MM.1S (cell line): ENCODE measurements around the gene KRT80.

Experiments
- DNase-seq: peaks from one replicate; pipeline ENCODE4 v3.0.0-alpha.2; 2015
- H2AFZ ChIP-seq: fragments of 300-600 bp; sonication (generic); 2 replicates; pipeline ENCODE4 v1.6.0; 2016; ENCODE audit warnings: antibody characterized with exemption, low read length
- H3F3A ChIP-seq: fragments of 300-600 bp; sonication (generic); 2 replicates; pipeline ENCODE4 v1.6.1; 2016; ENCODE audit warnings: mild to moderate bottlenecking, antibody characterized with exemption, low read length, moderate library complexity, mixed read lengths; ENCODE audit not compliant: insufficient read depth
- H3K27ac ChIP-seq: fragments of 300-600 bp; sonication (generic); 2 replicates; pipeline ENCODE4 v1.5.1; 2016; ENCODE audit warnings: mild to moderate bottlenecking, low read length
- H3K27me3 ChIP-seq: fragments of 300-600 bp; sonication (generic); replicated peaks from 2 replicates; pipeline ENCODE4 v1.6.0; 2016; ENCODE audit warnings: low read length; ENCODE audit not compliant: insufficient read depth
- H3K36me3 ChIP-seq: fragments of 300-600 bp; sonication (generic); replicated peaks from 2 replicates; pipeline ENCODE4 v1.6.1; 2016; ENCODE audit warnings: mild to moderate bottlenecking, low read length, mixed read lengths; ENCODE audit not compliant: insufficient read depth
- H3K4me1 ChIP-seq: fragments of 300-600 bp; sonication (generic); 2 replicates; pipeline ENCODE4 v1.6.1; 2016; ENCODE audit warnings: low read length, mixed read lengths
- H3K4me2 ChIP-seq: fragments of 300-600 bp; sonication (generic); 2 replicates; pipeline ENCODE4 v1.6.0; 2016; ENCODE audit warnings: low read depth, low read length
- H3K4me3 ChIP-seq: fragments of 300-600 bp; sonication (generic); 2 replicates; pipeline ENCODE4 v1.5.1; 2016; ENCODE audit warnings: low read length, mixed read lengths
- H3K79me2 ChIP-seq: fragments of 300-600 bp; sonication (generic); 2 replicates; pipeline ENCODE4 v1.6.1; 2016; ENCODE audit warnings: mixed run types, low read length, mixed read lengths
- H3K9ac ChIP-seq: fragments of 300-600 bp; sonication (generic); 2 replicates; pipeline ENCODE4 v1.6.1; 2016; ENCODE audit warnings: low read length, mixed read lengths
- H3K9me2 ChIP-seq: fragments of 300-600 bp; sonication (generic); replicated peaks from 2 replicates; pipeline ENCODE4 v1.6.1; 2016; ENCODE audit warnings: mild to moderate bottlenecking, low read length, mixed read lengths; ENCODE audit not compliant: insufficient read depth
- H3K9me3 ChIP-seq: fragments of 300-600 bp; sonication (generic); replicated peaks from 2 replicates; pipeline ENCODE4 v1.6.1; 2016; ENCODE audit warnings: mild to moderate bottlenecking, low read length, mixed read lengths; ENCODE audit not compliant: insufficient read depth
- H4K20me1 ChIP-seq: fragments of 300-600 bp; sonication (generic); 2 replicates; pipeline ENCODE4 v1.6.1; 2016; ENCODE audit warnings: mild to moderate bottlenecking, low read length, moderate library complexity, mixed read lengths; ENCODE audit not compliant: insufficient read depth
- EZH2 ChIP-seq: fragments of 300-600 bp; sonication (generic); optimal IDR thresholded peaks from 2 replicates; pipeline ENCODE3; 2017; ENCODE audit warnings: low read depth, mild to moderate bottlenecking, antibody characterized with exemption, low read length, mixed read lengths
- EZH2phosphoT487 ChIP-seq: fragments of 300-600 bp; sonication (generic); IDR thresholded peaks from 2 replicates; pipeline ENCODE4 v1.6.1; 2018; ENCODE audit warnings: antibody characterized with exemption, low read length
- TF ChIP-seq, protein P1 (sequence below): fragments of 300-600 bp; sonication (generic); IDR thresholded peaks from 2 replicates; pipeline ENCODE4 v1.5.1; 2016; ENCODE audit warnings: antibody characterized with exemption, low read length, mixed read lengths

Gene KRT80

DNA sequence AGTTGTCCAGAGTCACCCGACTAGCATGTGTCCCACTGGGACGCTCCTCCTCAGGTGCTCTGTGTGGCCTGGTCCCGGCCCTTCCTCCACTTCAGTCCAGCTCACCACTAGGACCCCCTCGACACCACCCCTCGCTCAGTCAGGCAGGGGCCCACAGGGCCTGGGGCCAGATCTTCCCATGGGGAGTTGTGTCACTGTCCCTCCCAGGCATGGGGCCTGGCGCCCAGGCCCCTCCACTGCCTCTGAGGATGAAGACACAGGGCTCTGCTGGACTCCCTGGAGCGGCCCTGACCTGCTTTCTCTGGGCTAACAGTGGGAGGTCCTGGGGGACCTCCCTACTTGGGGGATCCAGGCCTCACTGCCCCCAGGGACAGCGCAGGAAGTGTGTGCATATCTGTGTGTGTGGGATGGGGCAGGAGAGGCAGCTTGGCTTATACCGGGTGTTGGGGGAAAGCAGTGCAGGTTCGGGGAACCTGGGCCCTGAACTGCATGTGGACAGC is 43.8 kb downstream of the KRT80 start:
- no peak overlapping the region for H3K4me2 ChIP-seq

DNA sequence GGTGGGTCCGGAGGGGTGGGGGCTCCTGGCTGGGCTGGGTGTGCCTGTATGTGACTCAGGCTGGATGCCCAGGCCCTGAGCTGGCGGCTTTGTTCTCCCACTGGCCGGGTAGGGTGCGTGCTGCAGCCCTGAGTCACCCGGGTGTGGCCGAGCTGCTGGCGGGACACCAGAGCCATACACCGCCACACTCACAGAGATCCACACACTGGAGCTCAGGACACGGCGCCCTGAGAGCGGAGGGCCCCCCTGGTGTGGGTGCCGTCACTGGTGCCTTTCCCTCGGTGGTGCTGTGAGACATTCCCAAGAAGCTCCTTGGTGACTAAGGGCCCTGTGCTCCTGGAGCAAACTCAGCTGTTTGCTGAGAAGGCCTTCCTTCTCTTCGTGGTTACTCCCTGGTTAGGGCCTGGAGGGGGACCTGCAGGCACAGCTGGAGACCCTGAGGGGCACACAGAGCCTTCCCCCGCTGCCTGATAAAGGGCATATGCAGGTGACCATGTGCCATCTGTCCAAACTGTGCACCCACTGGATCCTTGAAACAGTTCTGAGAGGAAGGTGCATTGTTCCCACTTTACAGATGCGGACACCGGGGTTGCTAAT is 44.3 kb downstream of the KRT80 start:
- DNase-seq: no peak
- Histone ChIP-seq H3K4me2 (no peak overlapping the region), H3K9me3 (no peaks in the 10 kb centered on the region), H3K79me2 (no peaks in the 10 kb centered on the region), H3K9me2 (no peaks in the 10 kb centered on the region), H2AFZ (no peak overlapping the region), H3K4me1 (no peaks in the 10 kb centered on the region), H3K27me3 (peaks cover 6% of the 10 kb centered on the region; the same call in 1 of the 2 replicates), H3K9ac (no peak overlapping the region), H3K36me3 (no peaks in the 10 kb centered on the region), H3K4me3 (no peak overlapping the region), H3K27ac (no peak overlapping the region), H3F3A (no peaks in the 10 kb centered on the region), H4K20me1 (no peaks in the 10 kb centered on the region)
- TF ChIP-seq EZH2phosphoT487 (no peak), EZH2 (no peak)
- TF ChIP-seq, protein P1, sequence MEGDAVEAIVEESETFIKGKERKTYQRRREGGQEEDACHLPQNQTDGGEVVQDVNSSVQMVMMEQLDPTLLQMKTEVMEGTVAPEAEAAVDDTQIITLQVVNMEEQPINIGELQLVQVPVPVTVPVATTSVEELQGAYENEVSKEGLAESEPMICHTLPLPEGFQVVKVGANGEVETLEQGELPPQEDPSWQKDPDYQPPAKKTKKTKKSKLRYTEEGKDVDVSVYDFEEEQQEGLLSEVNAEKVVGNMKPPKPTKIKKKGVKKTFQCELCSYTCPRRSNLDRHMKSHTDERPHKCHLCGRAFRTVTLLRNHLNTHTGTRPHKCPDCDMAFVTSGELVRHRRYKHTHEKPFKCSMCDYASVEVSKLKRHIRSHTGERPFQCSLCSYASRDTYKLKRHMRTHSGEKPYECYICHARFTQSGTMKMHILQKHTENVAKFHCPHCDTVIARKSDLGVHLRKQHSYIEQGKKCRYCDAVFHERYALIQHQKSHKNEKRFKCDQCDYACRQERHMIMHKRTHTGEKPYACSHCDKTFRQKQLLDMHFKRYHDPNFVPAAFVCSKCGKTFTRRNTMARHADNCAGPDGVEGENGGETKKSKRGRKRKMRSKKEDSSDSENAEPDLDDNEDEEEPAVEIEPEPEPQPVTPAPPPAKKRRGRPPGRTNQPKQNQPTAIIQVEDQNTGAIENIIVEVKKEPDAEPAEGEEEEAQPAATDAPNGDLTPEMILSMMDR: no peak

More for the DNA sequence above, 43.8 kb downstream of the KRT80 start:
- Histone ChIP-seq H3K27ac (no peak overlapping the region), H3F3A (no peaks in the 10 kb centered on the region), H3K27me3 (peaks cover under 1% of the 10 kb centered on the region), H3K79me2 (no peaks in the 10 kb centered on the region), H3K4me1 (no peaks in the 10 kb centered on the region), H3K9me3 (no peaks in the 10 kb centered on the region), H4K20me1 (no peaks in the 10 kb centered on the region), H3K9ac (no peak overlapping the region), H3K4me3 (no peak overlapping the region), H3K9me2 (no peaks in the 10 kb centered on the region), H3K36me3 (no peaks in the 10 kb centered on the region), H2AFZ (no peak overlapping the region)
- TF ChIP-seq EZH2: no peak
- TF ChIP-seq, protein P1: no peak
- no peak for TF ChIP-seq EZH2phosphoT487
- DNase-seq: no peak

DNA sequence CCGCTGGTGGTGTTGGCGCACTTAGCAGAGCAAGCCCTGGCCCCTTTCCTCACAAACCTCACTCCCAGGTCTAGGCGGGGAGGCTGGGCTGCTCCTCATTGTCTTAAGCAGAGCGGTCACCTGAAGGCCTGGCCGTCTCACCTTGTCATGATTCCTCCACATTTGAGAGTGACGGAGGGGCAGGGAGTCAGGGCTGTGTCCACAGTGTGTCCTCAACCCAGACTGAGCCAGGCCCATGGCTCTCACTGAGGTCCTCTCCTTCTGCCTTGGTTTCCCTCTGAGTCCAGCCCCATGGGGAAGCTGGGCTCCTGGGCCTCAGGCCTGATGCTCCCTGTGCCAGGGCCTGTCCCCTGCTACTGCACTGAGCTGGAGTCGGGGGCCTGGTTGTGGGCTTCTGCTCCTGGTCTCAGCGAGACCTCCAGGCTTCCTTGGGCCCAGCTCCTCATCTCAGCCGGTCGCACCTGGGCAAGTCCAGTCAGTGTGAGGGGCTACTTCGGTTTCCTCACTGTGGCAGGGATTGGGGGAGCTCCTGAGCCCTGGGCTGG is 44.9 kb downstream of the KRT80 start:
- H3K4me3 ChIP-seq: no peak overlapping the region
- no peaks in the 10 kb centered on the region for H3K4me1 ChIP-seq
- no peaks in the 10 kb centered on the region for H3K9me2 ChIP-seq
- no peak for TF ChIP-seq EZH2phosphoT487
- no peak for TF ChIP-seq EZH2
- TF ChIP-seq, protein P1: no peak
- no peak overlapping the region for H3K9ac ChIP-seq
- no peak overlapping the region for H3K4me2 ChIP-seq
- no peaks in the 10 kb centered on the region for H3K79me2 ChIP-seq
- no peaks in the 10 kb centered on the region for H3K36me3 ChIP-seq
- peaks cover 11% of the 10 kb centered on the region; the same call in 1 of the 2 replicates for H3K27me3 ChIP-seq
- H4K20me1 ChIP-seq: no peaks in the 10 kb centered on the region
- no peaks in the 10 kb centered on the region for H3F3A ChIP-seq
- H3K27ac ChIP-seq: no peak overlapping the region
- no peaks in the 10 kb centered on the region for H3K9me3 ChIP-seq
- H2AFZ ChIP-seq: no peak overlapping the region
- no peak for DNase-seq
